Fibroblast of gingiva (primary cell): ENCODE measurements around the gene TRPM4.
"Not testable (repeated sequence)": the region's sequence is repeated elsewhere in the genome, so short reads cannot be mapped to it uniquely, and the experiment has no call there.

Experiments used
- DNase-seq: peaks from one replicate; pipeline ENCODE4 v3.0.0-alpha.2; 2011; ENCODE audit warnings: low read depth

Gene TRPM4

GRCh38 chr19:49127225-49127624, 30.4 kb upstream of the TRPM4 start:
- not testable (repeated sequence) for DNase-seq

DNA sequence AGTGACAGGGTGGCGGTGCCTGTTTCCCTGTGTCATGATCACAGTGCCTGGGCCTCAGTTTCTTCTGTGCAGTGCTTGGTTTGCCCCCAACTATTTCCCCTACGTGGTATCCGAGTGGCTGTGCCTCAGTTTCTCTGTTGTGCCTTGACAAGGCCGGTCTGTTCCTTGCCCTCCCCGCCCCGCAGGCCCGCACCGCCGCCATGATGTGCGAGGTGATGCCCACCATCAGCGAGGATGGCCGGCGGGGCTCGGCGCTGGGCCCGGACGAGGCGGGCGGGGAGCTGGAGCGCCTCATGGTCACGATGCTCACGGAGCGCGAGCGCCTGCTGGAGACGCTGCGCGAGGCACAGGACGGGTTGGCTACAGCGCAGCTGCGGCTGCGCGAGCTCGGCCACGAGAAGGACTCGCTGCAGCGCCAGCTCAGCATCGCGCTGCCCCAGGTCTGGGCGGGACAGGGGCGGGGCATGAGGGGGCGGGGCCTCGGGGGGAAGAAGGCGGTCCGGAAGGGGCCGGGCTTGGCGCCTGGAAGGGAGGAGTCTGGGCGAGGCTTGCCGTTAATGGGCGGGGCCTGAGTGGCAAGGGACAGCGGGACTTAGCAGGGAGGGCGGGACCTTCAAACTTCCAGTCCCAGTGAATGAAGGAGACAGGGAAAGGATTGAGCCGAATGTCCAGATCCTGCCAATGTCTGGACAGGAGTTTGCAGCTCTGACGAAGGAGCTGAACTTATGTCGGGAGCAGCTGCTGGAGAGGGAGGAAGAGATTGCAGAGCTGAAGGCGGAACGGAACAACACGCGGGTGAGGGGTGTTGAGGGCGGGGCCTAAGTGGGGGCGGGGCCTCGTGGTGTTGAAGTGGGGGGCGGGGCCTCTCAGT, 29.7 kb upstream of the TRPM4 start:
- DNase-seq = peak; percentile 96

GRCh38 chr19:49128545-49129237, 28.9 kb upstream of the TRPM4 start:
- no peak for DNase-seq

DNA sequence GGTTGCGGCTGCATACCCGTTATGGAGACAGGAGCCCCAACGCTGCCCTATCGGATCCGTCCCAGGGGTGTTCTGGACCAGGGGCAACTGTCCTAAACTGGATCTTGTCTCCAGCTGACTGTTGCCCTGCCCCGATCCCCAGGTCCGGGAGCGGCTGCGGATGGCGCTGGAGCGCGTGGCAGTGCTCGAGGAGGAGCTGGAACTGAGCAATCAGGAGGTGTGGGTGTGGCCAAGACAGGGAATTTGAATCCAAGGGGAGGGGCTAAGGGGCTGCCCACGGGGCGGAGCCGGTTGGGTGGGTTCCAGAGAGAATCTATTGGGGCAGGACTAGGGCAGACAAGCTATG, 28.4 kb upstream of the TRPM4 start:
- DNase-seq = no peak

GRCh38 chr19:49130325-49130724, 27.3 kb upstream of the TRPM4 start:
- no peak for DNase-seq

GRCh38 chr19:49132974-49133609, 24.5 kb upstream of the TRPM4 start:
- DNase-seq = no peak

DNA sequence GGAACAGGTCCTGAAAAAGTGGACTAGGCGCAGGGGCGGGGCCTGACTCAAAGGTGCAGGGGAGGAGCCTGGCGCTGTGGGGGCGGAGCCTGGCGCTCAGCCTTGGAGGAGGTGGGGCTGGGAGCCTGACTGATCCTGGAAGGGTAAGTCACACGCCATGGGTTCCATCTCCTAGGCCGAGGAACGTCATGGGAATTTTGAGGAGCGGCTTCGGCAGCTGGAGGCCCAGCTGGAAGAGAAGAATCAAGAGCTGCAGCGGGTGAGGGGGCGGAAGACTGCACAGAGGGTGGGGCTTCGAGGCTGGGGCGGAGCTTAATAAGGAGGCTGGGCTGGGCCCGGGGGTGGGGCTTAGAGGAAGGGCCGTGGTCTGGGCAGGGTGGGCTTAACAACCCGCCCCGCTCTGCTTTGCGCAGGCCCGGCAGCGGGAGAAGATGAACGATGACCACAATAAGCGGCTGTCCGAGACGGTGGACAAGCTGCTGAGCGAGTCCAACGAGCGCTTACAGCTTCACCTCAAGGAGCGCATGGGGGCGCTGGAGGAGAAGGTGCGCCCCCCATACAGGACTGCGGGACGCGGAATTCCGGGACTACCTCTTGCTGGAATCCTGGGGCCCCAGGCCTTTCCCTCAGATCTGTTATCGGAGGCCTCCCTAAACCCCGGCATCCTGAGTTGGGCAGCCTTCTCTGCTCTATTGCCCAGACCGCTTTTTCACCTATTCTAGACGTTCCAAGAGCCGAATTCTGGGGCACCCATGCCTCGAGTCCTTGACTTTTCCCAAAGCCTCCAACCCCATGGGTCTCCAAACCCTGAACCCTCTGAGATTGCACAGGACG, 23.8 kb upstream of the TRPM4 start:
- peak; percentile 13 for DNase-seq

DNA sequence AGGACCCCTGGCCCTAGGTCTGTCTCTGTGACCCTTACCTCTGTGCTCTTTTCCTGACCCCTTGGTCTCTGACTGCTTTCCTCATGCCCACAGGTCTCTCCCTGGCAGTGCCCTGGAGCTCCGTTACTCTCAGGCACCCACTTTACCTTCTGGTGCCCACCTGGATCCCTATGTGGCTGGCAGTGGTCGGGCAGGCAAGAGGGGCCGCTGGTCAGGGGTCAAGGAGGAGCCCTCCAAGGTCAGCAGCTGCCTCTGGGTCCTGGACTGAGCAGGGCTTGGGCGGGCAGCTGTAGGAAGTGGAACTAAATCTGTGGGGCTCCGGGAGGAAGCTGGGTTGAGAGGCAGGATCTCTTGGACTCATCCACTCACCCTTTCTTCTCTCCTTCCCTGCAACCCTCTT, 21.9 kb upstream of the TRPM4 start:
- DNase-seq = no peak

GRCh38 chr19:49136771-49137171, 20.8 kb upstream of the TRPM4 start:
- no peak for DNase-seq

DNA sequence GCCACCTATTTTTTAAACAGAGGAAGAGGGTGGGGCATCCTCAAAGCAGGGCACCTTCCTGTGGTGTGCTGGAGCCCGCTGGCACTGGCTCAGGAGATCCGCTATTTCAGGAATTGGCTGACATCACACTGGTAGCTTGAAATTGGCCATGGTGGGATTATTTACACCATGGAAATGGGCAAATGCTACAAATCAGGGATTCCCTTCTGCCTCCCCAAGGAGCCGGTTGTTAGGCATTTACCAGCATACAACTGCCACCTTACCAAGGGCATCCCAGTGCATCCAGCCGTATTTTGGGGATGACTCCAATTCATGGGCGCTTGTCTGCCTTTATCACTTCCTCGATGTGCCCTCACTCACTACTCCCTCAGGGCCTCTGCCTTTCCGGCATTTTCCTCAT, 16.6 kb upstream of the TRPM4 start:
- no peak for DNase-seq

DNA sequence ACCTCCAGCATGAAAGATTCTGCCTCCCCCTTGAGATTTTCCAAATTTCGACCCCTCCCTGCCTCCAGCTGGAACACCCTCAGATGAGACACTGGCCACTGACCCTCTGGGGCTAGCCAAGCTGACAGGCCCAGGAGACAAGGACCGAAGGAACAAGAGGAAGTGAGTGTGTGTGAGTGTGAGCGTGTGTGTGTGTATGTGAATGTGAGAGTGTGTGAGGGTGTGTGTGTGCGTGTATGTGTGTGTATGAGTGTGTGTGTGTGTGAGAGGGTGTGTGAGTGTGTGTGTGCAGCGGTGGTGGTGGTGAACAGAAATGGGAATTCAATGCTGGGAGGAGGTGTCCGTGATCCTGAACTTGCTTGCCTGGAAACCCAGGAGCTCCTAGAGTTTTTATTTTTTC, 16.2 kb upstream of the TRPM4 start:
- no peak for DNase-seq

- peak; percentile 86 for DNase-seq
Observed at GRCh38 chr19:49142866-49143335, 14.7 kb upstream of the TRPM4 start.

GRCh38 chr19:49145573-49146407, 11.8 kb upstream of the TRPM4 start:
- DNase-seq = peak; percentile 69

DNA sequence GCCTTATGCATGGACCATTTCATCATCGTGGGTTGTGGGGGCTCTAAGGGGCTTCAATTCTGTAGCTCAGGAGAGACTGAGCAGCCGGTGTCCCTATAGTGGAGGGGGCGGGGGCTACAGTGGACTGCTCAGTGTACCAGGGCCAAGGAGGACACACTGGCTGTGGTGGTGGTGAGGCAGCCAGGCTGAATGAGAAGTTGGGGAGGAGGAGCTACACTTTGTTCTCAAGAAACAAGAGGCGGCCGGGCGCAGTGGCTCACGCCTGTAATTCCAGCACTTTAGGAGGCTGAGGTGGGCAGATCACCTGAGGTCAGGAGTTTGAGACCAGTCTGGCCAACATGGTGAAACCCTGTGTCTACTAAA, 11.2 kb upstream of the TRPM4 start:
- not testable (repeated sequence) for DNase-seq

- DNase-seq = no peak
Observed at GRCh38 chr19:49148044-49148682, 9.4 kb upstream of the TRPM4 start.

DNA sequence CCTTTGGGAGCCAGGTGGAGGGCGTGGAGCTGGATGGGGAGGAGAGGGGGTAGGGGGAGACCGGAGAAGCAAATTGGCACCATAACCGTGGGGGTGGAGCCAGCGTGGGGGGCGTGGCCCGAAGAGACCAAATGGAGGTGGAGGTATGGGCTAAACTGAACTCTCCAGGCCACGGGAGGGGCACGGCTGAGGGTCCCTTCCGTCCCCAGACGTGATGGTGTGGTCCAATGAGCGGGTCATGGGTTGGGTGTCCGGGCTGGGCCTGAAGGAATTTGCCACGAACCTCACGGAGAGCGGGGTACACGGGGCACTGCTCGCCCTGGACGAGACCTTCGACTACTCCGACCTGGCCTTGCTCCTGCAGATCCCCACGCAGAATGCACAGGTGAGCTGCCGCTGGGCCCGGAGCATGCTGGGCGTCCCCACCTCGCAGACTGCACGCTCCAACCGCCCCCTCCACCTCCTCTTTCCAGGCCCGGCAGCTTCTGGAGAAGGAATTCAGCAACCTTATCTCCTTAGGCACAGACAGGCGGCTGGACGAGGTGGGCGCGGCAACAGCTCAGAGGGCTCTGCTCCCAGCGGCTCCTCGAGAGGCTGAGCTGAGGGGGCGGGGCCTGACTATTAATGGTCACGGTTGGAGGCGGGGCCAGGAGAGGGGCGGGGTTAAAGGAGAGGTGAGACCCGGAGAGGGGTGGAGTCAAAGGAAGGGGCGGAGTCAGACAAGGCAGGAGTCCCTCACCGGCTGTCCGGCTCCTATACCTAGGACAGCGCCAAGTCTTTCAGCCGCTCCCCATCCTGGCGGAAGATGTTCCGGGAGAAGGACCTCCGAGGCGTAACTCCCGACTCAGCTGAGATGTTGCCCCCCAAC, 8.6 kb upstream of the TRPM4 start:
- DNase-seq = peak; percentile 73

DNA sequence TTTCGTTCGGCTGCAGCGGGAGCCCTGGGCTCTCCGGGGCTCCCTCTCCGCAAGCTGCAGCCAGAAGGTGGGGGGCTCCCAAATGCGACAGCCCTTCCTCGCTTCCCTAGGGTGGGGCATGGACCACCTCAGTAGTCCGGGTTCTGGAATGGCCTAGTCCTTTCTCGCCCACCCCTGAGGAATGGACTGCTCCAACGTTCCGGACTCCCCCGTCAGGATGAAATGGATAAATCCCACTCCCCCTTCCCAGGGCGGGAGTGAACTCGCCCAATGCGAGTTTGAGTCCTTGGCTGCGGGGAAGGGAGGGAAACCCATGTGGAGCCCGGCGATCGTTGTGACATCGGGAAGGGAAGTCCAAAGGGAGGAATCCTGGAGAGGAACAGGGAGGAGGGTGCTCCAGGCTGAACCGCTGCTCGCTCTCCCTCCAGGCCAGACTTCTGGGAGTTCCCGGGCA, 7.9 kb upstream of the TRPM4 start:
- DNase-seq = peak; percentile 84

- DNase-seq = peak; percentile 75
Observed at GRCh38 chr19:49150106-49150943, 7.3 kb upstream of the TRPM4 start.

DNA sequence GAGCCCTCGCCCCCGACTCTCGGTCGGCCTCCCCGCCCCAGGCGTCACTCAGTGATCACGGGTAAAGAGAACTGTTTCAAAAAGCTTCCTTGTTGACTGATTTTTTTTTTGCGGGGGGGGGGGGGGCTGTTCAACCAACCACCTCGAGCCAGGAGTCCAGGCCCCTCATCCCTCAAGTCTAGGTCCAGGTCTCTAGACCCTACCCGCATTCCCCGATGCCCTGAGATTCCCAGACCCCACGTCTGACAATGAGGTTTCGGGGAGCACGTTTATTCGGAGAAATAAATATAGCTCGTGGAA, 6.7 kb upstream of the TRPM4 start:
- DNase-seq = no peak
